ENCODE measurements around the gene KPNA3. TPM values are rescaled to one million over a fixed set of nuclear protein-coding genes. Genes with fewer than 3 reads are reported as not detected.

The KPNA3 gene
- total RNA-seq, 1 donor from 2014 or later, result 60.0 TPM

GRCh38 chr13:49760558-49760957 is 31.9 kb downstream of the KPNA3 start:
- no peak for DNase-seq
- Histone ChIP-seq H3K4me3 (no peak overlapping the region), H3K36me3 (no peaks in the 10 kb centered on the region), H3K4me1 (peaks cover 8% of the 10 kb centered on the region), H3K27ac (replicated peaks) (no peak overlapping the region), H3K27me3 (ENCODE audit: low read depth) (no peaks in the 10 kb centered on the region), H3K9me3 (replicated peaks) (no peaks in the 10 kb centered on the region)
- intact Hi-C loops (cut with micrococcal nuclease), result no loop called here
- TF ChIP-seq, protein P1, sequence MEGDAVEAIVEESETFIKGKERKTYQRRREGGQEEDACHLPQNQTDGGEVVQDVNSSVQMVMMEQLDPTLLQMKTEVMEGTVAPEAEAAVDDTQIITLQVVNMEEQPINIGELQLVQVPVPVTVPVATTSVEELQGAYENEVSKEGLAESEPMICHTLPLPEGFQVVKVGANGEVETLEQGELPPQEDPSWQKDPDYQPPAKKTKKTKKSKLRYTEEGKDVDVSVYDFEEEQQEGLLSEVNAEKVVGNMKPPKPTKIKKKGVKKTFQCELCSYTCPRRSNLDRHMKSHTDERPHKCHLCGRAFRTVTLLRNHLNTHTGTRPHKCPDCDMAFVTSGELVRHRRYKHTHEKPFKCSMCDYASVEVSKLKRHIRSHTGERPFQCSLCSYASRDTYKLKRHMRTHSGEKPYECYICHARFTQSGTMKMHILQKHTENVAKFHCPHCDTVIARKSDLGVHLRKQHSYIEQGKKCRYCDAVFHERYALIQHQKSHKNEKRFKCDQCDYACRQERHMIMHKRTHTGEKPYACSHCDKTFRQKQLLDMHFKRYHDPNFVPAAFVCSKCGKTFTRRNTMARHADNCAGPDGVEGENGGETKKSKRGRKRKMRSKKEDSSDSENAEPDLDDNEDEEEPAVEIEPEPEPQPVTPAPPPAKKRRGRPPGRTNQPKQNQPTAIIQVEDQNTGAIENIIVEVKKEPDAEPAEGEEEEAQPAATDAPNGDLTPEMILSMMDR (IDR thresholded peaks at IDR 0.05; ENCODE audit: borderline replicate concordance), result no peak

- TF ChIP-seq, protein P1 (IDR thresholded peaks at IDR 0.05; ENCODE audit: borderline replicate concordance), result no peak
- no peak for DNase-seq
- Histone ChIP-seq H3K27me3 (ENCODE audit: low read depth) (no peaks in the 10 kb centered on the region), H3K4me1 (peaks cover 4% of the 10 kb centered on the region), H3K27ac (replicated peaks) (no peak overlapping the region), H3K36me3 (no peaks in the 10 kb centered on the region), H3K9me3 (replicated peaks) (no peaks in the 10 kb centered on the region), H3K4me3 (no peak overlapping the region)
- intact Hi-C loops (cut with micrococcal nuclease), result no loop called here
Observed at GRCh38 chr13:49759503-49759902, 33.0 kb downstream of the KPNA3 start.

DNA sequence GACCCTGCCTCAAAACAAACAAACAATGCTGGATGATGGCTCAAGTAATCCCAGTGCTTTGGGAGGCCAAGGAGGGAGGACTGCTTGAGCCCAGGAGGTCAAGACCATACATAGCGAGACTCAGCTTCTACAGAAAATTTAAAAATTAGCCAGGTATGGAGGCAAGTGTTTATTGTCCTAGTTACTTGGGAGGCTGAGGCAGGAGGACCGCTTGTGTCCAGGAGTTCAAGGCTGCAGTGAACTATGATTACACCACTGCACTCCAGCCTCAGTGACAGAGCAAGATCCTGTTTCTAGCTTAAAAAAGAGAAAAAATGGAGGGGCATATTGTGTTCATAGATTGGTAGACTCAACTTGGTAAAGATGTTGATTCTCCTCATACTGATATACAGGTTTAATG is 36.2 kb downstream of the KPNA3 start:
- DNase-seq, result no peak
- no peaks in the 10 kb centered on the region for H3K27me3 ChIP-seq (ENCODE audit: low read depth)
- peaks cover 4% of the 10 kb centered on the region for H3K4me1 ChIP-seq
- intact Hi-C loops (cut with micrococcal nuclease), result no loop called here
- no peaks in the 10 kb centered on the region for H3K9me3 ChIP-seq (replicated peaks)
- TF ChIP-seq, protein P1 (IDR thresholded peaks at IDR 0.05; ENCODE audit: borderline replicate concordance), result no peak
- H3K36me3 ChIP-seq, result no peaks in the 10 kb centered on the region
- H3K4me3 ChIP-seq, result no peak overlapping the region
- H3K27ac ChIP-seq (replicated peaks), result no peak overlapping the region

GRCh38 chr13:49754146-49754545 is 38.3 kb downstream of the KPNA3 start:
- no peaks in the 10 kb centered on the region for H3K27me3 ChIP-seq (ENCODE audit: low read depth)
- no peak overlapping the region for H3K4me3 ChIP-seq
- H3K27ac ChIP-seq (replicated peaks), result no peak overlapping the region
- no peaks in the 10 kb centered on the region for H3K36me3 ChIP-seq
- H3K4me1 ChIP-seq, result peaks cover 19% of the 10 kb centered on the region
- DNase-seq, result no peak
- intact Hi-C loops (cut with micrococcal nuclease), result no loop called here
- TF ChIP-seq, protein P1 (IDR thresholded peaks at IDR 0.05; ENCODE audit: borderline replicate concordance), result no peak
- no peaks in the 10 kb centered on the region for H3K9me3 ChIP-seq (replicated peaks)

DNA sequence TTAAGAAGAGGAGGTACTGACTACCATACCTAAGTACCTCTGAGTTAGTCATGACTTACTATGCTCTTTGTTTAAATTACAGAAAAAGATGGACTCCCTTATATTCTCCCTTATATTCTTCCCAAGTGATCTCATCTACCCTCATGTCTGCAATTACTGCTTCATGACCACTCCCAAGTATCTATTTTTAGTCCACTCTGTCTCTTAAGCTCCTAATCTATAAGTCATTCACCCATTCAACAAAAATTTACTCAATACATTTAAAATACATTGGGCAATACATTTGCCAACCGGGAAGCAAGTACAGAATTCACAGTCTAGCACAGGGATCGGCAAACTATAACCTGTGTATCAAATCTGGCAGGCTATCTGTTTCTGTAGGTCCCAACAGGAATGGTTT is 42.6 kb downstream of the KPNA3 start:
- no peak for DNase-seq

More for the DNA sequence above, 42.6 kb downstream of the KPNA3 start:
- H3K27ac ChIP-seq (replicated peaks), result no peak overlapping the region
- intact Hi-C loops (cut with micrococcal nuclease), result no loop called here
- no peaks in the 10 kb centered on the region for H3K9me3 ChIP-seq (replicated peaks)
- peaks cover 11% of the 10 kb centered on the region for H3K36me3 ChIP-seq
- H3K4me1 ChIP-seq, result peaks cover 28% of the 10 kb centered on the region
- TF ChIP-seq, protein P1 (IDR thresholded peaks at IDR 0.05; ENCODE audit: borderline replicate concordance), result no peak
- H3K27me3 ChIP-seq (ENCODE audit: low read depth), result no peaks in the 10 kb centered on the region
- H3K4me3 ChIP-seq, result no peak overlapping the region

Measured in left ventricle myocardium inferior (tissue), 1 donor.